Activated CD4-positive, alpha-beta T cell treated with anti-CD3 and anti-CD28 coated beads, Interleukin-2, Interleukin-6, amounts not matched to agents 100 ng/mL and 50 ng/mL, durations not matched to agents 16 hours and 8 hours (primary cell): ENCODE data around the gene EEPD1.

ENCODE experiments used
- DNase-seq: peaks from one replicate; pipeline ENCODE4 v3.0.0-alpha.2; 2020

EEPD1 gene

GRCh38 chr7:36349626-36350025 lies 196.6 kb downstream of the EEPD1 start:
- DNase-seq: no peak
